Mammary epithelial cell (primary cell): ENCODE data around the gene TLCD1.

Experiments
- EZH2 ChIP-seq: IDR thresholded peaks from 2 replicates; pipeline ENCODE4 v1.6.1; 2012; ENCODE audit warnings: low read length, inconsistent platforms, borderline replicate concordance
- TF ChIP-seq, protein P1 (sequence below), 2 donors: IDR thresholded peaks in 1 of 2; conservative IDR thresholded peaks in 1 of 2; 2 replicates each; pipeline ENCODE4 v1.5.1; 2011 to 2012; ENCODE audit warnings: inconsistent platforms in 2 of 2, low read length in 2 of 2, mild to moderate bottlenecking in 2 of 2, control low read depth in 1 of 2, low read depth in 1 of 2; ENCODE audit not compliant: insufficient read depth in 1 of 2; ENCODE audit errors: extremely low read depth in 1 of 2

- TF ChIP-seq, protein P1, sequence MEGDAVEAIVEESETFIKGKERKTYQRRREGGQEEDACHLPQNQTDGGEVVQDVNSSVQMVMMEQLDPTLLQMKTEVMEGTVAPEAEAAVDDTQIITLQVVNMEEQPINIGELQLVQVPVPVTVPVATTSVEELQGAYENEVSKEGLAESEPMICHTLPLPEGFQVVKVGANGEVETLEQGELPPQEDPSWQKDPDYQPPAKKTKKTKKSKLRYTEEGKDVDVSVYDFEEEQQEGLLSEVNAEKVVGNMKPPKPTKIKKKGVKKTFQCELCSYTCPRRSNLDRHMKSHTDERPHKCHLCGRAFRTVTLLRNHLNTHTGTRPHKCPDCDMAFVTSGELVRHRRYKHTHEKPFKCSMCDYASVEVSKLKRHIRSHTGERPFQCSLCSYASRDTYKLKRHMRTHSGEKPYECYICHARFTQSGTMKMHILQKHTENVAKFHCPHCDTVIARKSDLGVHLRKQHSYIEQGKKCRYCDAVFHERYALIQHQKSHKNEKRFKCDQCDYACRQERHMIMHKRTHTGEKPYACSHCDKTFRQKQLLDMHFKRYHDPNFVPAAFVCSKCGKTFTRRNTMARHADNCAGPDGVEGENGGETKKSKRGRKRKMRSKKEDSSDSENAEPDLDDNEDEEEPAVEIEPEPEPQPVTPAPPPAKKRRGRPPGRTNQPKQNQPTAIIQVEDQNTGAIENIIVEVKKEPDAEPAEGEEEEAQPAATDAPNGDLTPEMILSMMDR (conservative IDR thresholded peaks at IDR 0.05 in 1 of 2, IDR thresholded peaks at IDR 0.05 in 1 of 2; ENCODE audit: extremely low read depth in 1 of 2, insufficient read depth in 1 of 2, low read depth in 1 of 2, low read length in 2 of 2), result no peak
- no peak for TF ChIP-seq EZH2
These were observed 25.1 kb downstream of the TLCD1 start for GRCh38 chr17:28700830-28701492.
